CD14-positive monocyte (primary cell): ENCODE measurements around the gene UBE3A. TPM values are rescaled to one million over a fixed set of nuclear protein-coding genes. Genes with fewer than 3 reads are reported as not detected.

ENCODE experiments used
- DNase-seq, 3 donors: peaks; one replicate each; pipeline ENCODE4 v3.0.0-alpha.2; 2011 to 2022
- H2AFZ ChIP-seq: 2 replicates; pipeline ENCODE4 v1.6.0; 2012; ENCODE audit warnings: mild to moderate bottlenecking, low read depth, low read length, inconsistent platforms; ENCODE audit not compliant: insufficient read depth, poor library complexity, severe bottlenecking
- H3K27ac ChIP-seq, 2 donors: 1 replicate in 1 of 2; 2 replicates in 1 of 2; pipeline ENCODE4 v1.5.1; 2012 to 2013; ENCODE audit warnings: low read length in 2 of 2, control low read depth in 1 of 2, inconsistent platforms in 1 of 2, low read depth in 1 of 2, mild to moderate bottlenecking in 1 of 2
- H3K27me3 ChIP-seq, 2 donors: one replicate each; pipeline versions ENCODE4 v1.6.0 to v1.6.1; 2011 to 2013; ENCODE audit warnings: low read length in 2 of 2; ENCODE audit not compliant: control insufficient read depth in 2 of 2, insufficient read depth in 2 of 2
- H3K36me3 ChIP-seq, 2 donors: replicated peaks in 1 of 2; 1 replicate in 1 of 2; 2 replicates in 1 of 2; pipeline versions ENCODE4 v1.5.1 to v1.6.1; 2012 to 2013; ENCODE audit warnings: low read length in 2 of 2, control low read depth in 1 of 2, inconsistent platforms in 1 of 2, mild to moderate bottlenecking in 1 of 2; ENCODE audit not compliant: insufficient read depth in 2 of 2, control insufficient read depth in 1 of 2
- H3K4me1 ChIP-seq, 2 donors: 1 replicate in 1 of 2; 2 replicates in 1 of 2; pipeline versions ENCODE4 v1.5.1 to v1.6.1; 2012 to 2013; ENCODE audit warnings: low read length in 2 of 2, control low read depth in 1 of 2, inconsistent platforms in 1 of 2, mild to moderate bottlenecking in 1 of 2, moderate library complexity in 1 of 2; ENCODE audit not compliant: insufficient read depth in 2 of 2, control insufficient read depth in 1 of 2
- H3K4me2 ChIP-seq: replicated peaks from 2 replicates; pipeline ENCODE3; 2012; ENCODE audit warnings: low read length, moderate library complexity, mild to moderate bottlenecking; ENCODE audit not compliant: poor library complexity, severe bottlenecking; ENCODE audit errors: extremely low read depth
- H3K4me3 ChIP-seq, 3 experiments: fragments of 200-600 bp in 1 of 3; sonication (generic) in 1 of 3; replicated peaks in 1 of 3; 1 replicate in 2 of 3; 2 replicates in 1 of 3; pipeline ENCODE4 v1.5.1; 2011 to 2013; ENCODE audit warnings: low read length in 3 of 3, mild to moderate bottlenecking in 3 of 3, control low read depth in 2 of 3, low read depth in 2 of 3, inconsistent platforms in 1 of 3, moderate library complexity in 1 of 3
- H3K79me2 ChIP-seq: 2 replicates; pipeline ENCODE4 v1.6.0; 2012; ENCODE audit warnings: mild to moderate bottlenecking, control low read depth, inconsistent platforms, low read length, moderate library complexity; ENCODE audit not compliant: insufficient read depth
- H3K9ac ChIP-seq: 2 replicates; pipeline ENCODE4 v1.6.0; 2017; ENCODE audit warnings: low read length, mild to moderate bottlenecking; ENCODE audit not compliant: insufficient read depth, poor library complexity, severe bottlenecking
- H3K9me3 ChIP-seq, 2 donors: replicated peaks in 1 of 2; 1 replicate in 1 of 2; 2 replicates in 1 of 2; pipeline versions ENCODE4 v1.5.1 to v1.6.1; 2012 to 2013; ENCODE audit warnings: low read length in 2 of 2, control low read depth in 1 of 2; ENCODE audit not compliant: control insufficient read depth in 1 of 2, insufficient read depth in 1 of 2
- H4K20me1 ChIP-seq: 2 replicates; pipeline ENCODE4 v1.6.0; 2012; ENCODE audit warnings: mild to moderate bottlenecking, low read length, control low read depth, moderate library complexity; ENCODE audit not compliant: insufficient read depth
- H3K27ac Mint-ChIP-seq, 7 donors: one replicate each; pipeline ENCODE4 v1.8.0; 2020; ENCODE audit warnings: mild to moderate bottlenecking in 7 of 7, mixed read lengths in 7 of 7, moderate library complexity in 6 of 7, inconsistent platforms in 2 of 7
- H3K27me3 Mint-ChIP-seq, 3 donors: one replicate each; pipeline ENCODE4 v1.8.0; 2021 to 2022; ENCODE audit warnings: low read depth in 3 of 3, mild to moderate bottlenecking in 3 of 3, mixed read lengths in 3 of 3, moderate library complexity in 3 of 3, inconsistent platforms in 1 of 3
- H3K36me3 Mint-ChIP-seq, 2 donors: one replicate each; pipeline ENCODE4 v1.8.0; 2020; ENCODE audit warnings: mixed read lengths in 2 of 2, inconsistent platforms in 1 of 2, mild to moderate bottlenecking in 1 of 2
- H3K4me1 Mint-ChIP-seq: one replicate; pipeline ENCODE4 v1.8.0; 2020; ENCODE audit warnings: mild to moderate bottlenecking, mixed read lengths
- H3K4me3 Mint-ChIP-seq, 2 donors: one replicate each; pipeline ENCODE4 v1.8.0; 2020; ENCODE audit warnings: mild to moderate bottlenecking in 2 of 2, mixed read lengths in 2 of 2, moderate library complexity in 1 of 2
- H3K9me3 Mint-ChIP-seq, 7 donors: one replicate each; pipeline ENCODE4 v1.8.0; 2020 to 2022; ENCODE audit warnings: mixed read lengths in 7 of 7, mild to moderate bottlenecking in 6 of 7, moderate library complexity in 6 of 7, inconsistent platforms in 2 of 7
- whole genome bisulfite sequencing: methylation state at CpG from one replicate; pipeline ENCODE4 v1.1.5; 2013; ENCODE audit warnings: missing lambda C conversion rate; ENCODE audit not compliant: insufficient coverage; 5-methylcytosine and 5-hydroxymethylcytosine counted together
- intact Hi-C, 2 donors: fragments of 100-400 bp; cut with micrococcal nuclease; formaldehyde crosslinking; loops; one replicate each; pipeline versions ENCODE4 v1.15.0 to v1.15.1; 2023
- polyA plus RNA-seq, 3 donors: library from polyadenylated mRNA; depleted of rRNA in 1 of 3; unstranded in 2 of 3; stranded (reverse) in 1 of 3; fragments of 300-500 nt in 2 of 3; fragments of >200 nt in 1 of 3; fragmentation: Illumina TruSeq in 2 of 3; gene quantifications; 1 replicate in 2 of 3; 2 replicates in 1 of 3; pipeline ENCODE4 v1.2.3, GENCODE V29; 2012 to 2021
- TF ChIP-seq, protein P1 (sequence below): fragments of 200-600 bp; IDR thresholded peaks from one replicate; pipeline ENCODE4 v1.8.0; 2022; ENCODE audit warnings: antibody characterized with exemption, mild to moderate bottlenecking

UBE3A gene
- polyA plus RNA-seq, 3 donors: 13.9 to 73.3 (median 54.5) TPM

DNA sequence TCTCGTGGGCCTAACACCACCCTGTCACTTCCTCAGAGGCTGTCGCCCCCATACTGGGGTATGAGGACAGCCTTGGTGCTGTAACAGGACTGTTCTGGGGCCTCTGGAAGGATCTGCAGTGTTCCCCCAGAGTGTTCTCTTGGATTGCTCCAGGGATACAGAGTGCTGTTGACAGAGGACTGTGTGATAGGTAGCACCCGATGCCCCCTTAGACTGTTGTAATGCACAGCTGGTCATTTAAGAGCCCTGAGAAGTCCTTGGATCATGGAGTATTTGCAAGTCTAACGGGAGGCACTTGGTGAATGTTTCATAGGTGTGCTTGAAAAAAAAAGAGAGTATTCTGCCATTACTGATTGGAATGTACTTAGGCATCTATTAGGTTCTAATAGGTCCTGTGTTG, 35.4 kb upstream of the UBE3A start:
- WGBS: 100% methylated on average over 2 of the region's 4 CpGs
- Mint-ChIP-seq H3K27ac (no peak overlapping the region), H3K36me3 (no peaks in the 10 kb centered on the region), H3K27me3 (peaks cover 0 to 3% (median 0%) of the 10 kb centered on the region in 3 donors), H3K4me1 (no peaks in the 10 kb centered on the region), H3K4me3 (no peak overlapping the region), H3K9me3 (peaks cover 9 to 35% (median 23%) of the 10 kb centered on the region in 7 donors)
- Histone ChIP-seq H3K79me2 (no peaks in the 10 kb centered on the region), H3K36me3 (no peaks in the 10 kb centered on the region), H3K9me3 (peaks cover 10 to 20% of the 10 kb centered on the region in 2 donors), H3K4me3 (no peak overlapping the region), H3K9ac (no peak overlapping the region), H3K27me3 (no peaks in the 10 kb centered on the region), H4K20me1 (no peaks in the 10 kb centered on the region), H3K27ac (no peak overlapping the region), H2AFZ (no peak overlapping the region), H3K4me2 (no peak overlapping the region), H3K4me1 (no peaks in the 10 kb centered on the region)
- intact Hi-C loops: no loop called here
- TF ChIP-seq, protein P1, sequence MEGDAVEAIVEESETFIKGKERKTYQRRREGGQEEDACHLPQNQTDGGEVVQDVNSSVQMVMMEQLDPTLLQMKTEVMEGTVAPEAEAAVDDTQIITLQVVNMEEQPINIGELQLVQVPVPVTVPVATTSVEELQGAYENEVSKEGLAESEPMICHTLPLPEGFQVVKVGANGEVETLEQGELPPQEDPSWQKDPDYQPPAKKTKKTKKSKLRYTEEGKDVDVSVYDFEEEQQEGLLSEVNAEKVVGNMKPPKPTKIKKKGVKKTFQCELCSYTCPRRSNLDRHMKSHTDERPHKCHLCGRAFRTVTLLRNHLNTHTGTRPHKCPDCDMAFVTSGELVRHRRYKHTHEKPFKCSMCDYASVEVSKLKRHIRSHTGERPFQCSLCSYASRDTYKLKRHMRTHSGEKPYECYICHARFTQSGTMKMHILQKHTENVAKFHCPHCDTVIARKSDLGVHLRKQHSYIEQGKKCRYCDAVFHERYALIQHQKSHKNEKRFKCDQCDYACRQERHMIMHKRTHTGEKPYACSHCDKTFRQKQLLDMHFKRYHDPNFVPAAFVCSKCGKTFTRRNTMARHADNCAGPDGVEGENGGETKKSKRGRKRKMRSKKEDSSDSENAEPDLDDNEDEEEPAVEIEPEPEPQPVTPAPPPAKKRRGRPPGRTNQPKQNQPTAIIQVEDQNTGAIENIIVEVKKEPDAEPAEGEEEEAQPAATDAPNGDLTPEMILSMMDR: no peak
- DNase-seq: no peak

DNA sequence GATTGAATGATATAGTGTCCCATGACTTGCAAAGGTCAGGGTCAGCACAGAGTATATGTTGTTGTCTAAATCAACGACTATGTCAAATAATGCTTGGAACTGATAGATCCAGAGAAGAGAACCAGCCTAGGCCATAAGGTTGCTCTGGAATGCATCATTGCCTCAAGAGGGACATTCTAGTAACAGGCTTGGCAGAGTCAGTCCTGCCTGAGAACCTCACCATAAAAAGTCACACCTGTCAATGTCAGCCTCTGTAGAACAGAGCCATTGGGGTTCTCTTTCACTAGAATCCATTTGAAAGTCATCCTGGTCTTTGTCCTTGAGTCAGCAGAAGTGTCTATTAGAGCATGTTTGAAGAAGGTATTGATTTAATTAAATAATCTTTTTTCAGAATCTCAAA, 31.4 kb upstream of the UBE3A start:
- peaks cover 0 to 3% (median 0%) of the 10 kb centered on the region in 3 donors for H3K27me3 Mint-ChIP-seq
- H3K9me3 Mint-ChIP-seq: peaks cover 29 to 51% (median 36%) of the 10 kb centered on the region in 7 donors
- Histone ChIP-seq H3K27me3 (no peaks in the 10 kb centered on the region), H3K4me2 (no peak overlapping the region), H3K27ac (no peak overlapping the region), H4K20me1 (no peaks in the 10 kb centered on the region), H3K36me3 (no peaks in the 10 kb centered on the region), H3K4me3 (no peak overlapping the region), H3K9me3 (peaks cover 39 to 42% of the 10 kb centered on the region in 2 donors), H3K9ac (no peak overlapping the region), H2AFZ (no peak overlapping the region), H3K4me1 (no peaks in the 10 kb centered on the region), H3K79me2 (no peaks in the 10 kb centered on the region)
- no peak overlapping the region for H3K4me3 Mint-ChIP-seq
- TF ChIP-seq, protein P1: no peak
- no peaks in the 10 kb centered on the region for H3K4me1 Mint-ChIP-seq
- 88% methylated on average over 1 of the region's 1 CpG for WGBS
- DNase-seq: no peak
- H3K27ac Mint-ChIP-seq: no peak overlapping the region
- intact Hi-C loops: no loop called here
- H3K36me3 Mint-ChIP-seq: no peaks in the 10 kb centered on the region
